ENCODE results near the gene CEP250.

CEP250 gene

GRCh38 chr20:35525639-35526038 is 70.2 kb downstream of the CEP250 start:
- H3K27ac ChIP-seq: no peak overlapping the region
- no peak for TF ChIP-seq ZFX (IDR thresholded peaks at IDR 0.05; ENCODE audit: borderline replicate concordance)
- TF ChIP-seq CTCF (IDR thresholded peaks at IDR 0.05): no peak

GRCh38 chr20:35527122-35527769 is 71.8 kb downstream of the CEP250 start:
- no peak for TF ChIP-seq ZFX (IDR thresholded peaks at IDR 0.05; ENCODE audit: borderline replicate concordance)
- no peak overlapping the region for H3K27ac ChIP-seq

GRCh38 chr20:35529552-35529951 is 74.2 kb downstream of the CEP250 start, which contains the start of gene C20orf173:
TSS of gene C20orf173 (minus strand) at chr20:35529652. CDS start at chr20:35529373, 279 bp downstream.
- TF ChIP-seq ZFX (IDR thresholded peaks at IDR 0.05; ENCODE audit: borderline replicate concordance): no peak
- no peak for TF ChIP-seq CTCF (IDR thresholded peaks at IDR 0.05)
- no peak within 1 kb of the TSS for H3K27ac ChIP-seq

GRCh38 chr20:35539756-35540212 is 84.4 kb downstream of the CEP250 start:
- TF ChIP-seq CTCF (IDR thresholded peaks at IDR 0.05): no peak
- no peak for TF ChIP-seq ZFX (IDR thresholded peaks at IDR 0.05; ENCODE audit: borderline replicate concordance)
- no peak overlapping the region for H3K27ac ChIP-seq

GRCh38 chr20:35541118-35541782 is 85.9 kb downstream of the CEP250 start:
- peak overlapping the region; percentile 86; the same call in 1 of the 2 replicates for H3K27ac ChIP-seq
- TF ChIP-seq ZFX (IDR thresholded peaks at IDR 0.05; ENCODE audit: borderline replicate concordance): no peak
- no peak for TF ChIP-seq CTCF (IDR thresholded peaks at IDR 0.05)

GRCh38 chr20:35541783-35542662 is 86.6 kb downstream of the CEP250 start, which contains the start of gene ERGIC3:
TSS of gene ERGIC3 (plus strand) at chr20:35542078. CDS start at chr20:35542098, 20 bp downstream.
- peak within 1 kb of the TSS; percentile 86 for H3K27ac ChIP-seq
- TF ChIP-seq CTCF (IDR thresholded peaks at IDR 0.05) (0 out of 2 replicates have a peak, but pooled peaks have one; percentile 5), ZFX (IDR thresholded peaks at IDR 0.05; ENCODE audit: borderline replicate concordance) (no peak)

- H3K27ac ChIP-seq: no peak overlapping the region
- TF ChIP-seq ZFX (IDR thresholded peaks at IDR 0.05; ENCODE audit: borderline replicate concordance) (no peak), CTCF (IDR thresholded peaks at IDR 0.05) (no peak)
Measured at GRCh38 chr20:35542990-35543389, 87.6 kb downstream of the CEP250 start.

All from 22Rv1 (cell line).